SK-N-SH (cell line): ENCODE results near the gene RPL15.

Experiments used
- EP300 ChIP-seq, 2 experiments: IDR thresholded peaks; 2 replicates each; pipeline versions ENCODE4 v1.4.0 to v1.6.1; 2012; ENCODE audit warnings: borderline replicate concordance in 1 of 2, low read depth in 1 of 2, low read length in 1 of 2
- EZH2phosphoT487 ChIP-seq: fragments of 200-600 bp; sonication (generic); IDR thresholded peaks from 2 replicates; pipeline ENCODE4 v1.6.1; 2017; ENCODE audit warnings: low read depth, mixed run types, mild to moderate bottlenecking, antibody characterized with exemption, moderate library complexity, borderline replicate concordance
- GABPA ChIP-seq: IDR thresholded peaks from 2 replicates; pipeline ENCODE4 v1.4.0; 2012; ENCODE audit warnings: low read depth, mild to moderate bottlenecking
- GATA2 ChIP-seq: sonication (generic); formaldehyde crosslinking; IDR thresholded peaks from 2 replicates; pipeline ENCODE4 v1.5.0; 2020; ENCODE audit warnings: mild to moderate bottlenecking, missing genetic modification reagents
- MEF2A ChIP-seq: IDR thresholded peaks from 2 replicates; pipeline ENCODE4 v1.4.0; 2012; ENCODE audit warnings: low read depth, borderline replicate concordance
- POLR2AphosphoS5 ChIP-seq: IDR thresholded peaks from 2 replicates; pipeline ENCODE4 v1.6.1; 2012; ENCODE audit warnings: low read depth, low read length
- RAD21 ChIP-seq: IDR thresholded peaks from 2 replicates; pipeline ENCODE4 v1.6.1; 2012; ENCODE audit warnings: mild to moderate bottlenecking, low read length
- RFX5 ChIP-seq: IDR thresholded peaks from 2 replicates; pipeline ENCODE4 v1.6.1; 2012; ENCODE audit warnings: mild to moderate bottlenecking, improper control_type of control experiment, low read length
- RXRA ChIP-seq: IDR thresholded peaks from 2 replicates; pipeline ENCODE4 v1.4.0; 2012; ENCODE audit warnings: low read depth, mild to moderate bottlenecking, borderline replicate concordance
- YY1 ChIP-seq: IDR thresholded peaks from 2 replicates; pipeline ENCODE4 v1.4.0; 2012; ENCODE audit warnings: low read depth, mild to moderate bottlenecking
- TF ChIP-seq, protein P1 (sequence below): fragments of 200-600 bp; sonication (generic); IDR thresholded peaks from 2 replicates; pipeline ENCODE4 v1.6.1; 2017; ENCODE audit warnings: antibody characterized with exemption, mild to moderate bottlenecking, moderate library complexity

GRCh38 chr3:23879485-23879884 lies 37.4 kb upstream of the RPL15 start:
- TF ChIP-seq, protein P1, sequence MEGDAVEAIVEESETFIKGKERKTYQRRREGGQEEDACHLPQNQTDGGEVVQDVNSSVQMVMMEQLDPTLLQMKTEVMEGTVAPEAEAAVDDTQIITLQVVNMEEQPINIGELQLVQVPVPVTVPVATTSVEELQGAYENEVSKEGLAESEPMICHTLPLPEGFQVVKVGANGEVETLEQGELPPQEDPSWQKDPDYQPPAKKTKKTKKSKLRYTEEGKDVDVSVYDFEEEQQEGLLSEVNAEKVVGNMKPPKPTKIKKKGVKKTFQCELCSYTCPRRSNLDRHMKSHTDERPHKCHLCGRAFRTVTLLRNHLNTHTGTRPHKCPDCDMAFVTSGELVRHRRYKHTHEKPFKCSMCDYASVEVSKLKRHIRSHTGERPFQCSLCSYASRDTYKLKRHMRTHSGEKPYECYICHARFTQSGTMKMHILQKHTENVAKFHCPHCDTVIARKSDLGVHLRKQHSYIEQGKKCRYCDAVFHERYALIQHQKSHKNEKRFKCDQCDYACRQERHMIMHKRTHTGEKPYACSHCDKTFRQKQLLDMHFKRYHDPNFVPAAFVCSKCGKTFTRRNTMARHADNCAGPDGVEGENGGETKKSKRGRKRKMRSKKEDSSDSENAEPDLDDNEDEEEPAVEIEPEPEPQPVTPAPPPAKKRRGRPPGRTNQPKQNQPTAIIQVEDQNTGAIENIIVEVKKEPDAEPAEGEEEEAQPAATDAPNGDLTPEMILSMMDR: no peak
- TF ChIP-seq RAD21 (no peak), YY1 (no peak), EP300 (IDR thresholded peaks at IDR 0.05; ENCODE audit: borderline replicate concordance in 1 of 2, low read depth in 1 of 2, low read length in 1 of 2) (no peak), RXRA (no peak), RFX5 (no peak), GABPA (no peak), GATA2 (CRISPR knock-in tag) (no peak), POLR2AphosphoS5 (no peak), EZH2phosphoT487 (no peak), MEF2A (no peak)
